ENCODE results near the gene FIP1L1.

DNA sequence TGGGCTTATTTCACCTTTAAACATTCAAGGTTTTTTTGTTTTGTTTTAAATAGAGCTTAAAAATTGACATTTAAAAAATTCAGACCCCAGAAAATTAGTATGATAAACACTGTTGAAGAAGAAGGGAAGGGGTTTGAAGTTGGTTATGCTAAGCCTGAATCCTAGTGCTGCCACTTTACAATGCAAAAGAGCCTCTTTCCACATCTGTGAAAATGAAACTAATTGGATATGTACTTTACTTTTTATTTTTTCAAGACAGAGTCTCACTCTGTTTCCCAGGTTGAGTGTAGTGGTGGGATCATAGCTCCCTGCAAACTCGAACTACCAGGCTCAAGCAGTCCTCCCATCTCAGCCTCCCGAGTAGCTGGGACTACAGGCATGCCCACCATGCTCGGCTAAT, 41.8 kb downstream of the FIP1L1 start:
- TF ChIP-seq, protein P1, sequence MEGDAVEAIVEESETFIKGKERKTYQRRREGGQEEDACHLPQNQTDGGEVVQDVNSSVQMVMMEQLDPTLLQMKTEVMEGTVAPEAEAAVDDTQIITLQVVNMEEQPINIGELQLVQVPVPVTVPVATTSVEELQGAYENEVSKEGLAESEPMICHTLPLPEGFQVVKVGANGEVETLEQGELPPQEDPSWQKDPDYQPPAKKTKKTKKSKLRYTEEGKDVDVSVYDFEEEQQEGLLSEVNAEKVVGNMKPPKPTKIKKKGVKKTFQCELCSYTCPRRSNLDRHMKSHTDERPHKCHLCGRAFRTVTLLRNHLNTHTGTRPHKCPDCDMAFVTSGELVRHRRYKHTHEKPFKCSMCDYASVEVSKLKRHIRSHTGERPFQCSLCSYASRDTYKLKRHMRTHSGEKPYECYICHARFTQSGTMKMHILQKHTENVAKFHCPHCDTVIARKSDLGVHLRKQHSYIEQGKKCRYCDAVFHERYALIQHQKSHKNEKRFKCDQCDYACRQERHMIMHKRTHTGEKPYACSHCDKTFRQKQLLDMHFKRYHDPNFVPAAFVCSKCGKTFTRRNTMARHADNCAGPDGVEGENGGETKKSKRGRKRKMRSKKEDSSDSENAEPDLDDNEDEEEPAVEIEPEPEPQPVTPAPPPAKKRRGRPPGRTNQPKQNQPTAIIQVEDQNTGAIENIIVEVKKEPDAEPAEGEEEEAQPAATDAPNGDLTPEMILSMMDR (IDR thresholded peaks at IDR 0.05 in 8 of 11, conservative IDR thresholded peaks at IDR 0.05 in 3 of 11) = no peak
- no peak for TF ChIP-seq POLR2A (IDR thresholded peaks at IDR 0.05)
